HG02970 (cell line): Measurements from ENCODE around the gene TENT4A.

Experiments used
- ATAC-seq: cut with Tn5 transposase; IDR thresholded peaks from one replicate; pipeline ENCODE4 v1.9.1; 2021; ENCODE audit warnings: mild to moderate bottlenecking, moderate library complexity, moderate number of reproducible peaks; ENCODE audit not compliant: unreplicated experiment, low FRiP score

Gene TENT4A

GRCh38 chr5:6749026-6749716 lies 35.9 kb downstream of the TENT4A start:
- no peak for ATAC-seq

GRCh38 chr5:6750142-6750840 lies 37.1 kb downstream of the TENT4A start:
- ATAC-seq, result no peak

- no peak for ATAC-seq
Observed at GRCh38 chr5:6750951-6751685, 37.9 kb downstream of the TENT4A start.

- ATAC-seq, result no peak
Observed at GRCh38 chr5:6752236-6752635, 39.0 kb downstream of the TENT4A start.

GRCh38 chr5:6752782-6753181 lies 39.5 kb downstream of the TENT4A start:
- no peak for ATAC-seq

GRCh38 chr5:6753851-6754250 lies 40.6 kb downstream of the TENT4A start:
- no peak for ATAC-seq

- ATAC-seq, result no peak
Observed at GRCh38 chr5:6754766-6755165, 41.5 kb downstream of the TENT4A start.

- ATAC-seq, result no peak
Observed at GRCh38 chr5:6755519-6755918, 42.3 kb downstream of the TENT4A start.

- ATAC-seq, result no peak
Observed at GRCh38 chr5:6755941-6756340, 42.7 kb downstream of the TENT4A start.

- ATAC-seq, result no peak
Observed at GRCh38 chr5:6757414-6757969, 44.3 kb downstream of the TENT4A start.

- ATAC-seq, result no peak
Observed at GRCh38 chr5:6758236-6758635, 45.0 kb downstream of the TENT4A start.

- ATAC-seq, result no peak
Observed at GRCh38 chr5:6758706-6759105, 45.5 kb downstream of the TENT4A start.

- no peak for ATAC-seq
Observed at GRCh38 chr5:6759401-6759800, 46.2 kb downstream of the TENT4A start.

- no peak for ATAC-seq
Observed at GRCh38 chr5:6759983-6760382, 46.8 kb downstream of the TENT4A start.

- no peak for ATAC-seq
Observed at GRCh38 chr5:6760686-6761085, 47.5 kb downstream of the TENT4A start.

- ATAC-seq, result no peak
Observed at GRCh38 chr5:6761333-6761732, 48.1 kb downstream of the TENT4A start.

- ATAC-seq, result no peak
Observed at GRCh38 chr5:6762116-6762515, 48.9 kb downstream of the TENT4A start.

GRCh38 chr5:6762697-6763096 lies 49.5 kb downstream of the TENT4A start:
- ATAC-seq, result no peak

- ATAC-seq, result no peak
Observed at GRCh38 chr5:6763191-6763590, 50.0 kb downstream of the TENT4A start.

- peak; percentile 68 for ATAC-seq
Observed at GRCh38 chr5:6765612-6766525, 52.6 kb downstream of the TENT4A start.
